MV-4-11 (cell line): ENCODE measurements around the gene SNED1.

Source experiments
- DNase-seq: peaks from one replicate; lab custom pipeline; 2025; lab: John Stamatoyannopoulos, UW

The SNED1 gene

GRCh38 chr2:240960309-240960970 lies 38.0 kb upstream of the SNED1 start:
- peak; percentile 76 for DNase-seq

DNA sequence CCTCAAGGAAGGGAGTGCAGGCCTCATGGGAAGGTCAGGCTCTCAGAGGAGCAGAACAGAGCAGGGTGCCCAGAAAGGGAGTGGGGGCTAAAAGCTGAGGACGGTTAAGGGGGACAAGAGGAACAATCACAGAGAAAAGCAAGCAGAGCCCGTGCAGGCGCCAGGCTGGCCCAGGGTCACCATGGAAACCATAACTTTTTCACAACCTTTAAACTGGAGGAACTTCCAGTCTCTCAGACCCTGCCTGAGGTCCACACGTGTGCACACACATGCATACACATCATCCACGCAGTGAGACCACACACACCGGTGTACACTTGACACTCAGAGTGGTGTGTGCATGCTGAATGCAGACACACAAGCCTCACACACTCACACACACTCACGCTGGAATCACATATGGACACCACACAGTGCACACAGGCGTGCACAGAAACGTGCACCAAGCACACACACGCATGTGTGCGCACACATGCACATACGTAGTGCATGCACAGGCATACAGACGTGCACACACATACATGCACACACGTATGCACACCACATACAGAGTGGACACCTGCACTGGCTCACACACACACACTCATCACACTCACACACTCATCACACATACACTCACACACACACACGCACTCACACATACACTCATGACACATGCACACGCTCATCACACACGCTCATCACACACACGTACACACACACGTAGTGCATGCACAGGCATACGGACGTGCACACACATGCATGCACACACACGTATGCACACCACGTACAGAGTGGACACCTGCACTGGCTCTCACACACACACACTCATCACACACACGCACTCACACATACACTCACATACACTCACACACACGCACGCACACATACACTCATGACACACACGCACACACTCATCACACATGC lies 37.2 kb upstream of the SNED1 start:
- DNase-seq = peak; percentile 86

DNA sequence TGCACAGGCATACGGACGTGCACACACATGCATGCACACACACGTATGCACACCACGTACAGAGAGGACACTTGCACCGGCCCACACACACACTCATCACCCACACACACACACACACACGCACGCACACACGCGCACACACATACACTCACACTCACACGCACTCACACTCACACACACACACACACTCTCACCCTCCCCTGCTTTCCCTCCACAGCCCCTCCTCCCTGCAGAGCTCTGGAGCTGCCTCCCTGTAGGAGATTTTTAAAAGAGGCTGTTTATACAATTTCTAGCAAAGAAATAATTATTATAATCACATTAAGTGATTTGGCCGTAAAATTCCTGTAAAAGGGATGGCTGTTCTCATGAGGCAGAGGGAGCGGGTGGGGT lies 36.5 kb upstream of the SNED1 start:
- no peak for DNase-seq

DNA sequence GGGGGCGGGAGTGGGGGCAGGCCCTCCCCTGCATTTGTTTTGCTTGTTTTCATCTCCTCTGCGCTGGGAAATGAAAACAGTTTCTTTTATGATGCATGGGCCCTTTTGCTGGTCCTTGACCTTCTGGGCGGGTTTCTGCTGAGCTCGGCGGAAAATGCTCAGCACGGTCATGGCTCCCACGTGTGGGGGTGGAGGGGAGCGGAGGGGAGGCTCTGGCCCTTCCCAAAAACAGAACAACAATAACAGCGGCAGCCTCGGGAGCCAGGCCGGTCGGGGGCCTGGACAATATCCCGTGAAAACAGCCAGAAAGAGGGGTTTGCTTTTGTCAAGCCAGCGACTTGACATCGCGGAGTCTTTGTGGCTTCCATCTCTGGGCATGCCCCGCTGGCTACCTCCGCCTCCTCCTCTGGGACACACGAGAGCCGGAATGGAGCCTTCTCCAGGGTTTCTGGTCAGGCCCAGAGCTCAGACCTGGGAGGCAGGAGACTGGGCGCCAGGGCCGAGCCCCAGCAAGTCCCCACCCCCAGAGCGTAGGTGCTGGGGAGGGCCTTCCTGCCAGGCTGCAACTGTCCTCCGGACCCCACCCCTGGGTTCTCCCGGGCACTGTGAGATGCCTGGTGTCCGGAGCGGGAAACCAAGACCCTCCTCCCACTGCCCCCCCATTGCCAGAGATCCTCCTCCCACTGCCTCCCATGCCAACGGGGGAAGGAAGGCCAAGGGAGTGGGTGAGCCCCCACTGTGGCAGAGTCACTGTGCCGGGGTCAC lies 35.9 kb upstream of the SNED1 start:
- DNase-seq = no peak

DNA sequence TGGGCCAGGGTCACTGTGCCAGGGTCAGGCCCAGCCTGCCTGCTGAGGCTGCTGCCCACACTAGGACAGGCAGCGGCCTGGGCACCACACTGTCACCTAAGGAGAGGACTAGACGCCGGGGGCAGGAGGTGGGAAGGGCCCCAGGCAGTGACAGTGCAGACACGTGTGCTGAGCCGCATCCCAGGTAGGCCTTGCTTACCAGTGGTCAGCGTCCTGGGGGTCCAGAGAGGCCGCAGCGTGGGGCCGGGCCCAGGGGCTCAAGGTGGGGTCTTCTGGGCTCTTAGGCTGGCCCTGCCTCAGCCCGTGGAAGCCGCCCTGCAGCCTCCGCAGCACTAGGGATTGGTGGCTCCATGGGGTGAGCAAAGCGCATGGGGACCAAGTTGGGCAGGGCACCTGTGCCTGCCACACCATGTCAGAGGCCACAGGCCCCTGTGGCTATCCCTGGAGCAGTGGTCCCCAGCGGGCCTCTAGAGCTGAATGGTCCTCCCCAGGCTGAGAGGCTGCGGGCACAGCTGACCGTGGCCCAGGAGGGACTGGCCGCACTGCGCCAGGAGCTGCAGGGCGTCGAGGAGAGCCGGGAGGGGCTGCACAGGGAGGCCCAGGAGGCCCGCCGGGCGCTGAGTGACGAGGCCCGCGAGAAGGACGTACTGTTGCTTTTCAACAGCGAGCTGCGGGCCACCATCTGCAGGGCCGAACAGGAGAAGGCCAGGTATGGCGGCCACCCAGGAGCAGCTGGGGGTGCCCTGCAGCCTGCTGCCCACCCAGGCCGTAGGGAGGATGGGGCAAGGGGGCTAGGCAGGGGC lies 35.2 kb upstream of the SNED1 start:
- no peak for DNase-seq

DNA sequence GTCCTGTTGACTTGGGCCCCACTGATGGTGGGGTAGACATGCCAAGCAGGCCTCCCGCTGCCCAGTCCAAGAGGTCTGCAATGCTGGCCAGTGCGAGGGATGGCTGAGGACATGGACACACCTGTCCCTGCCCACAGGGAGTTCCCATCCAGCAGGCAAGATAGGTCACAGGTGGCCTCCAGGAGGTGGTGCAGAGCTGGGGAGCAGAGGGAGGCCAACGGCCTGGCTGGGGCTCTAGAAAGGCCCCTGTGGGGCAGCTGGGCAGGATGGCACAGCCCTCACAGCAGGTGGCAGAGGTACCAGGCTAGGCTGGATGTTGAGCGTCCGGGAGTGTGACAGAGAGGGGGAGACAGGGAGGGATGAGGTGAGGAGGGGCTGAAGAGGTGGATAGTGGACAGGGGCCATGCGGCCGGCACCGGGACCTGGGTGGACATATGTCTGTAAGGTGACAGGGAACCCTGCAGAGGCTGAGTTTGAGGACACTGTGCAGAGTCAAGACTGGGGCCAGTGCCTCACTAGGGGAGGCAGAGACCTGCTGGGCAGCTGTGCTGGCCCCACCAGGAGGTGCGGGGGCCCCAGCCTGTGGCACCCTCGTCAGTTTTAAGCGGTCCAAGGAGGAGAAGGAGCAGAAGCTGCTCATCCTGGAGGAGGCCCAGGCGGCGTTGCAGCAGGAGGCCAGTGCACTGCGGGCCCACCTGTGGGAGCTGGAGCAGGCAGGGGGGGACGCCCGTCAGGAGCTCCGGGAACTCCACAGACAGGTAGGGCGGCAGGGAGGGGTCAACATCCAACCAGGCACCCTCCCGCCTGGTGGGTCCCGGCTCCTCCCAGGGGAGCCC lies 34.3 kb upstream of the SNED1 start:
- no peak for DNase-seq

- no peak for DNase-seq
Observed at GRCh38 chr2:240964704-240965295, 33.6 kb upstream of the SNED1 start.

DNA sequence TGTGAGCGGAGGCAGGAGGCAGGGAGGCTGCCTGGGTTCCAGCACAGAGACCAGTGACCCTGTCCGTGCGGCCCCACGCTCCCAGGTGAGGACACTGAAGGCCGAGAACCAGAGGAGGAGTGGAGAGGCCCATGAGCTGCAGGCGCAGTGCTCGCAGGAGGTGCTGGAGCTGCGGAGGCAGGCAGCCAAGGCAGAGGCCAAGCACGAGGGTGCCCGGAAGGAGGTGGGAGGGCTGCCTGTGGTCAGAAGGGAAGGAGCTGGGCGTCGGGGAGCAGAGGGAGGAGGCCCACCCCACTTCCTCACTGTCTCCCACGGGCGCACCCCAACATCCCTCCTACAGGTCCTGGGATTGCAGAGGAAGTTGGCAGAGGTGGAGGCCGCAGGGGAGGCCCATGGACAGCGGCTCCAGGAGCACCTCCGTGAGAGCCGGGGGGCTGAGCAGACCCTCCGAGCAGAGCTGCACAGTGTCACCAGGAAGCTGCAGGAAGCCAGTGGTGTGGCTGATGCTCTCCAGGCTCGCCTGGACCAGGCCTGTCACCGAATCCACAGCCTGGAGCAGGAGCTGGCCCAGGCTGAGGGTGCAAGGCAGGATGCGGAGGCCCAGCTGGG lies 33.0 kb upstream of the SNED1 start:
- DNase-seq = no peak

GRCh38 chr2:240965905-240966456 lies 32.4 kb upstream of the SNED1 start:
- DNase-seq = no peak

GRCh38 chr2:240966457-240966905 lies 31.9 kb upstream of the SNED1 start:
- no peak for DNase-seq

- DNase-seq = no peak
Observed at GRCh38 chr2:240966906-240967680, 31.3 kb upstream of the SNED1 start.

- no peak for DNase-seq
Observed at GRCh38 chr2:240967681-240968621, 30.5 kb upstream of the SNED1 start.

GRCh38 chr2:240968731-240969624 lies 29.4 kb upstream of the SNED1 start:
- no peak for DNase-seq

GRCh38 chr2:240970104-240970503 lies 28.3 kb upstream of the SNED1 start:
- DNase-seq = no peak

DNA sequence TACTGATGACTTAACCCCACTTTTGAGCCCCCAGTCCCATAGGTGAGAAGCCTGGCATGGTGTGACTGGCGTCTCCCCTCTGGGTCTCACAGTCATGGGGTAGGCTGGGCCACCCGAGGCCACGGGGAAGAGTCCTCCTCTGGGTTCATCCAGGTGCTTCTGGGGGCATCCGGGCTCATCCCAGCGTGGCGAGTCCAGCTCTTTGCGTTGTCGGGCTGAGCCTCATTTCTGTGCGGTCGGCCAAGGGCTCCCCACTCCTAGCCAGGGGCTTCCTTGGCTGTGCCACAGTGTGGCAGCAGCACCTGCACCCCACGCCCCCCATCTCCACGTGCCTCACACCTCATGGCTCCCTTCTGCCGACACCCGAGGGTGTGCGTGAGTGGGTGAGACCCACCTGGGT lies 27.6 kb upstream of the SNED1 start:
- no peak for DNase-seq

GRCh38 chr2:240972201-240972600 lies 26.2 kb upstream of the SNED1 start:
- no peak for DNase-seq
